GM12874 (cell line): Measurements from ENCODE around the gene TRMT13.

Experiments
- CTCF ChIP-seq: IDR thresholded peaks from 2 replicates; pipeline ENCODE4 v1.5.1; 2011; ENCODE audit warnings: low read depth, mild to moderate bottlenecking, control low read depth, low read length, moderate library complexity; ENCODE audit not compliant: insufficient read depth

The TRMT13 gene

GRCh38 chr1:100184536-100184935 lies 51.6 kb downstream of the TRMT13 start:
- no peak for TF ChIP-seq CTCF

- no peak for TF ChIP-seq CTCF
Measured at GRCh38 chr1:100187912-100188311, 54.9 kb downstream of the TRMT13 start.

- TF ChIP-seq CTCF, result no peak
Measured at GRCh38 chr1:100188617-100189016, 55.7 kb downstream of the TRMT13 start.

- TF ChIP-seq CTCF, result no peak
Measured at GRCh38 chr1:100198596-100198995, 65.6 kb downstream of the TRMT13 start.
